DOHH2 (cell line): ENCODE results near the gene DPH5.

Experiments used
- CTCF ChIP-seq: fragments of 200-600 bp; sonication (generic); IDR thresholded peaks from one replicate; pipeline ENCODE4 v1.5.1; 2014; ENCODE audit warnings: antibody characterized with exemption, mild to moderate bottlenecking, low read depth, low read length; ENCODE audit not compliant: poor library complexity, severe bottlenecking
- EZH2phosphoT487 ChIP-seq: fragments of 200-600 bp; sonication (generic); IDR thresholded peaks from 2 replicates; pipeline ENCODE4 v1.6.1; 2017; ENCODE audit warnings: borderline replicate concordance, mild to moderate bottlenecking, antibody characterized with exemption, low read length, moderate library complexity, mixed read lengths

DNA sequence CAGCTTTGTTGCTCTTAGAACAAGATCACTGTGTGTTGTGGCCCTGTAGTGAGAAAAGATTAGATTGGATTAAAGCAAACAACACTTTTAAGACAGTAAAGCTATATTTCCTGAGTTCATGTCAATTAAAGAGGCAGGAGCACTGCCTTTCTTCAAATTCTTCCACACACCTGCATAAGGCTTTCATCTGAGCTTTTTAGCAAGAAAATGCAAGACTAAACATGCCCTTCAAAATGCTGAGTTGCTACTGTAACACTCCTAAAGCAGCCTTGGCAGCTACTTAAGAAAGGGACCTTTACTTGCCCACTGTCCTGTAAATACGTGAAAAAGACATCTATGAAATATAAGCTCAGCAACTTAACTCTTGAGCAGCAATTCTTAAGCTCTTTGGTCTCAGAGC lies 11.8 kb downstream of the DPH5 start:
- TF ChIP-seq CTCF, result no peak
- TF ChIP-seq EZH2phosphoT487, result no peak
